GM19035 (cell line): Measurements from ENCODE around the gene DBP.

ENCODE experiments used
- ATAC-seq: cut with Tn5 transposase; IDR thresholded peaks from one replicate; pipeline ENCODE4 v1.9.1; 2021; ENCODE audit not compliant: unreplicated experiment

DBP gene

GRCh38 chr19:48613852-48614435, 23.2 kb downstream of the DBP start:
- no peak for ATAC-seq

- ATAC-seq, result no peak
These were observed 23.9 kb downstream of the DBP start for GRCh38 chr19:48613024-48613851.

GRCh38 chr19:48611872-48612271, 25.3 kb downstream of the DBP start:
- ATAC-seq, result no peak

GRCh38 chr19:48609571-48610108, 27.5 kb downstream of the DBP start:
- no peak for ATAC-seq

- ATAC-seq, result no peak
These were observed 28.3 kb downstream of the DBP start for GRCh38 chr19:48608798-48609263.

GRCh38 chr19:48607359-48607755, 29.8 kb downstream of the DBP start:
- no peak for ATAC-seq

GRCh38 chr19:48606463-48607358, 30.5 kb downstream of the DBP start, which contains the start of gene SPACA4:
Gene SPACA4, plus strand, starts transcription at chr19:48606742. Its CDS starts 237 bp downstream, at chr19:48606979.
- no peak for ATAC-seq

- ATAC-seq, result no peak
These were observed 33.3 kb downstream of the DBP start for GRCh38 chr19:48603850-48604249.

GRCh38 chr19:48603449-48603848, 33.7 kb downstream of the DBP start:
- ATAC-seq, result no peak

- ATAC-seq, result no peak
These were observed 34.2 kb downstream of the DBP start for GRCh38 chr19:48603001-48603400.

GRCh38 chr19:48600679-48601417, 36.3 kb downstream of the DBP start:
- ATAC-seq, result no peak

GRCh38 chr19:48598996-48599700, 38.0 kb downstream of the DBP start:
- no peak for ATAC-seq

GRCh38 chr19:48596679-48597465, 40.3 kb downstream of the DBP start:
- ATAC-seq, result no peak

- no peak for ATAC-seq
These were observed 40.9 kb downstream of the DBP start for GRCh38 chr19:48596237-48596636.

- ATAC-seq, result no peak
These were observed 41.3 kb downstream of the DBP start for GRCh38 chr19:48595833-48596232.

- ATAC-seq, result no peak
These were observed 42.0 kb downstream of the DBP start for GRCh38 chr19:48595171-48595570.

GRCh38 chr19:48591021-48591420, 46.2 kb downstream of the DBP start:
- ATAC-seq, result no peak

GRCh38 chr19:48588670-48589401, 48.3 kb downstream of the DBP start:
- ATAC-seq, result no peak
